Measurements from ENCODE around the gene RFC5. TPM values are rescaled to one million over a fixed set of nuclear protein-coding genes. Genes with fewer than 3 reads are reported as not detected.

RFC5 gene
- total RNA-seq, 1 donor from 2014 or later, result 5.8 TPM

DNA sequence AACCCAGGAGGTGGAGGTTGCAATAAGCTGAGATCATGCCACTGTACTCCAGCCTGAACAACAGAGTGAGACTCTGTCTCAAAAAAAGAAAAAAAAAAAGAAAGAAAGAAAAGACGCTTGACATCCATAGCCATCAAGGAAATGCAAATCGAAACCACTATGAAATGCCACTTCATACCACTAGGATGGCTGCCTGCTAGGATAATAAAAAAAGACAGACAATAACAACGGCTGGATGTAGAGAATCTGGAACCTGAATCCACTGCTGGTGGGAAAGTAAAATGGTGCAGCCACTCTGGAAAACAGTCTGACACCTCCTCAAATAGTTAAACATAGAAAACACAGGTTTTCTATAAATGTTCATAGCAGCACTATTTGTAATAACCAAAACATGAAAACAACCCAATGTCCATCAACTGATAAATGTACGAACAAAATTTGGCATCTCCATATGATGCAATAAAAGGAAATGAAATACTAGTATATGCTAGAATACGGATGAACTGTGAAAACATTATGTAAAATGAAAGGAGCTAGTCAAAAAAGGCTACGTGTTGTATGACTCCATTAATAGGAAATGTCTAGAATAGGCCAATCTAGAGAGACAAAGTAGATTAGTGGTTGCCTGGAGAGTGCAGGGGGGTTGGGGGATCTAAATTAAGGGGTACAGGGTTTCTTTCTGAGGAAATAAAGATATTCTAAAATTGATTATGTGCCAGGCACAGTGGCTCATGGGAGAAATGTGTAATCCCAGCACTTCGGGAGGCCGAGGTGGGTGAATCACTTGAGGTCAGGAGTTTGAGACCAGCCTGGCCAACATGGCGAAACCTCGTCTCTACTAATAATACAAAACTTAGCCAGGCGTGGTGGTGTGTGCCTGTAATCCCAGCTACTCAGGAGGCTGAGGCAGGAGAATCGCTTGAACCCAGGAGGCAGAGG lies 34.7 kb downstream of the RFC5 start:
- H2AFZ ChIP-seq (ENCODE audit: low read depth, low read length), result no peak overlapping the region
- no peak for TF ChIP-seq EZH2 (IDR thresholded peaks at IDR 0.05; ENCODE audit: insufficient read depth, low read length)
- TF ChIP-seq, protein P1, sequence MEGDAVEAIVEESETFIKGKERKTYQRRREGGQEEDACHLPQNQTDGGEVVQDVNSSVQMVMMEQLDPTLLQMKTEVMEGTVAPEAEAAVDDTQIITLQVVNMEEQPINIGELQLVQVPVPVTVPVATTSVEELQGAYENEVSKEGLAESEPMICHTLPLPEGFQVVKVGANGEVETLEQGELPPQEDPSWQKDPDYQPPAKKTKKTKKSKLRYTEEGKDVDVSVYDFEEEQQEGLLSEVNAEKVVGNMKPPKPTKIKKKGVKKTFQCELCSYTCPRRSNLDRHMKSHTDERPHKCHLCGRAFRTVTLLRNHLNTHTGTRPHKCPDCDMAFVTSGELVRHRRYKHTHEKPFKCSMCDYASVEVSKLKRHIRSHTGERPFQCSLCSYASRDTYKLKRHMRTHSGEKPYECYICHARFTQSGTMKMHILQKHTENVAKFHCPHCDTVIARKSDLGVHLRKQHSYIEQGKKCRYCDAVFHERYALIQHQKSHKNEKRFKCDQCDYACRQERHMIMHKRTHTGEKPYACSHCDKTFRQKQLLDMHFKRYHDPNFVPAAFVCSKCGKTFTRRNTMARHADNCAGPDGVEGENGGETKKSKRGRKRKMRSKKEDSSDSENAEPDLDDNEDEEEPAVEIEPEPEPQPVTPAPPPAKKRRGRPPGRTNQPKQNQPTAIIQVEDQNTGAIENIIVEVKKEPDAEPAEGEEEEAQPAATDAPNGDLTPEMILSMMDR (IDR thresholded peaks at IDR 0.05; ENCODE audit: insufficient read depth, low read depth, low read length), result peak; percentile 14
- DNase-seq (ENCODE audit: low read depth) (no peak), FAIRE-seq (no peak)
- H4K20me1 ChIP-seq (ENCODE audit: insufficient read depth, low read length), result peaks cover 34% of the 10 kb centered on the region
- no peak overlapping the region for H3K4me3 ChIP-seq (ENCODE audit: insufficient read depth, low read depth, low read length)
- H3K79me2 ChIP-seq (ENCODE audit: insufficient read depth, low read length), result peaks cover 79% of the 10 kb centered on the region
- H3K27me3 Mint-ChIP-seq (ENCODE audit: low read depth, unreplicated experiment), result no peaks in the 10 kb centered on the region
- H3K36me3 ChIP-seq (ENCODE audit: insufficient read depth, low read length), result peaks cover 7% of the 10 kb centered on the region
- peak overlapping the region; percentile 71 for H3K4me2 ChIP-seq (ENCODE audit: low read length)
- no peaks in the 10 kb centered on the region for H3K9me3 Mint-ChIP-seq (ENCODE audit: unreplicated experiment)
- no peaks in the 10 kb centered on the region for H3K27me3 ChIP-seq (ENCODE audit: insufficient read depth, low read length)
- H3K9me3 ChIP-seq (ENCODE audit: insufficient read depth, low read depth, low read length), result no peaks in the 10 kb centered on the region
- no peak overlapping the region for H3K4me3 Mint-ChIP-seq (ENCODE audit: unreplicated experiment)
- H3K4me1 Mint-ChIP-seq (ENCODE audit: low read depth, unreplicated experiment), result peaks cover 25% of the 10 kb centered on the region
- peaks cover 16% of the 10 kb centered on the region for H3K36me3 Mint-ChIP-seq (ENCODE audit: low read depth, unreplicated experiment)
- H3K27ac ChIP-seq (ENCODE audit: low read depth, low read length), result peak overlapping the region; percentile 86
- no peak overlapping the region for H3K9ac ChIP-seq (ENCODE audit: low read length)
- H3K4me1 ChIP-seq (ENCODE audit: insufficient read depth, low read length), result peaks cover 22% of the 10 kb centered on the region
- peak overlapping the region; percentile 41 for H3K27ac Mint-ChIP-seq (ENCODE audit: unreplicated experiment)

DNA sequence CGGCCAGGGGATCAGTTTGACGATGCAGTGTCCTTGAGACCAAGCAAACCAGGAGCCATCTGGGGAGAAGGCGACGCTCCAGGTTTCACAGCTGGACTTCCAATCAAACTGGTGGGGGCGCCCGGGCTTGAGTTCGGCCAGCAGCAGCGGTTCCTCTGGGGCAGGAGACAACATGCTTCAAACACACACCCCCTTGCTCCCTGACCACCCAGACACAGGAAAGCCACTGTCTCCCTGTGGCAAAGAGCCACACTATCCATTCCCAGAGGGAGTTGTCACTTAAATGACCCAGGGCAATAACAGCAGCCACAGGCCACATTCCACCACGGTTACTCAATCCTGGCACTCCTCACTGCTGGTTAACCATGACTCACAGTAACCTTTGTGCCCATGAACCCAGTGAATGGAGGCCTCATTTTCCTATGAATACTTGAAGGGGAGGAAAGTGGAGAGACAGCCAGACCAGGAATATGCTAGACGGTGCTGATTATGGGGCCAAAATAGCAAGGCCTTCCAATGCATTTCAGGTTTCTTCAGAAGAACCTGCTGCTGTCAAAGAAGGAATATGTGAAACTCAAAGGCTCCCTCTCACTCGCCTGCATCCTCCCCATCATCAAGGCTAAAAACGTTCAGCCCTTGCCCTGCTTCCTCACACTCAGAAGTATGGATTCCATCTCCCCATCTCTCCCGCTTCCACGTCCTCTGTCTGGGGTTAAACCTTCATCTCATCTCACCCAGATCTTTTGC lies 36.0 kb downstream of the RFC5 start:
- Histone ChIP-seq H3K79me2 (ENCODE audit: insufficient read depth, low read length) (peaks cover 77% of the 10 kb centered on the region), H3K27ac (ENCODE audit: low read depth, low read length) (peak overlapping the region; percentile 86)
- peak; percentile 98 for DNase-seq (ENCODE audit: low read depth)

More for the DNA sequence above, 36.0 kb downstream of the RFC5 start:
- Mint-ChIP-seq H3K36me3 (ENCODE audit: low read depth, unreplicated experiment) (peaks cover 16% of the 10 kb centered on the region), H3K27me3 (ENCODE audit: low read depth, unreplicated experiment) (no peaks in the 10 kb centered on the region), H3K9me3 (ENCODE audit: unreplicated experiment) (no peaks in the 10 kb centered on the region), H3K4me3 (ENCODE audit: unreplicated experiment) (no peak overlapping the region), H3K27ac (ENCODE audit: unreplicated experiment) (peak overlapping the region; percentile 79), H3K4me1 (ENCODE audit: low read depth, unreplicated experiment) (peaks cover 25% of the 10 kb centered on the region)
- H3K4me2 ChIP-seq (ENCODE audit: low read length), result peak overlapping the region; percentile 71
- H3K27me3 ChIP-seq (ENCODE audit: insufficient read depth, low read length), result no peaks in the 10 kb centered on the region
- peak overlapping the region; percentile 61 for H3K9ac ChIP-seq (ENCODE audit: low read length)
- H3K4me3 ChIP-seq (ENCODE audit: insufficient read depth, low read depth, low read length), result no peak overlapping the region
- no peak overlapping the region for H2AFZ ChIP-seq (ENCODE audit: low read depth, low read length)
- no peak for TF ChIP-seq EZH2 (IDR thresholded peaks at IDR 0.05; ENCODE audit: insufficient read depth, low read length)
- TF ChIP-seq, protein P1 (IDR thresholded peaks at IDR 0.05; ENCODE audit: insufficient read depth, low read depth, low read length), result no peak
- FAIRE-seq, result peak; percentile 94
- H3K9me3 ChIP-seq (ENCODE audit: insufficient read depth, low read depth, low read length), result no peaks in the 10 kb centered on the region
- H3K4me1 ChIP-seq (ENCODE audit: insufficient read depth, low read length), result peaks cover 22% of the 10 kb centered on the region
- H4K20me1 ChIP-seq (ENCODE audit: insufficient read depth, low read length), result peaks cover 35% of the 10 kb centered on the region
- peaks cover 3% of the 10 kb centered on the region for H3K36me3 ChIP-seq (ENCODE audit: insufficient read depth, low read length)
